CD1c-positive myeloid dendritic cell (primary cell): ENCODE measurements around the gene CLDN25.

Experiments used
- DNase-seq: peaks from one replicate; pipeline ENCODE4 v3.0.0-alpha.2; 2016; ENCODE audit errors: extremely low spot score

Gene CLDN25

GRCh38 chr11:113808931-113809330 is 29.3 kb downstream of the CLDN25 start:
- no peak for DNase-seq

DNA sequence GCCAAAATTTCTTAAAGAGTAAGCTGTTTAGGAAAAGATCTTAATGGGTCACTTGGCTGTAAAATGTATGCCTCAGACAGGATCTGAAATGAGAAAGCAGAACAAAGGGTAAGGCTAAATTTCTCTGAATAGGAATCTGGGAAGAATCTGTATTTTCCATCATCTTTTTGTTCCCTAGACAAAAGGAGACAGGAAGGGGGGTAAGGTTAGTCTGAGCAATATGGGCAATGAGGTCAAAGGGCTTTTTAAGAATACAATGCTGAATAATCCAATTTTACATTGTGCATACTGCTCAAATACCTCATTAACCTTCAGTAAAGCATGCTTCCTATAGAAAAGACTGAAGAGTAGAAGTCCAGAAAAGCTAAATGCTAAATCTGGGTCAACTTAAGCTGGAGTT is 34.6 kb downstream of the CLDN25 start:
- DNase-seq = no peak

GRCh38 chr11:113817162-113817561 is 37.6 kb downstream of the CLDN25 start:
- no peak for DNase-seq

- no peak for DNase-seq
These were observed 38.0 kb downstream of the CLDN25 start for GRCh38 chr11:113817626-113818025.

GRCh38 chr11:113818426-113818825 is 38.8 kb downstream of the CLDN25 start:
- no peak for DNase-seq

DNA sequence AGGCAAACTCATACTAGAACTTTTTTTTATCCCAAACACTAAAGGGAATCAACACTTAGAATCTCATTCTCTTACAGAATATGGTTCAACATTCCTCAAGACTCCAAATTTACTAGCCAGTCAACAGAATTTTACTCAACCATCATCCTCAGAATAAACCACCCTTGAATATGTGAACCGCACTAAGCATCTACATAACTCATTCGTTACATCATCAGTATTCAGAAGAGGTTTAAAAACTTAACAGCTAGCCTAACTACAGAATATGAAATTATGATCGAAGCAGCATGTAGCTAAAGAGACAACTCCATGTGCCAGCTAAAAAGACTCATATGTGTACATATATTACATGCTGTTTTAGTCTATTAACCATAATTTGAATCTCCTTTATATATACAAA is 47.9 kb downstream of the CLDN25 start:
- DNase-seq = no peak

DNA sequence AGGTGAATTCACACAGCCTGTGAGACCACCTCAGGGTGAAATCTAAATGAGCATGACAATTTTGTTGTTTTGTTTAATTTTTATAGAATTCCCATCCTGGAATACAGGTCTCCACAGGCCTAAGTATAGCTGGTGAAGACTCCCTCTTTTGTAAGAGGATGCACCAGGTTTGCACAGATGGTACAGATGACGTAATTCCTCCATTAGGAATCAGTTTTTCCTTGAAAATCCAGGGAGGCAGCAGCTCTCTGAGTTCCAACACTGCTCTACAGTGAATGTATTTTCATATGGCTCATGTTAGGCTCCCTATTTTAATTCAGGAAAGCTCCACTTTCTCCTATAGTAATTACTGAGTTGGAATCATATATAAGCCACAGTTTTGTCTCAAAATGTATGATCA is 48.6 kb downstream of the CLDN25 start:
- DNase-seq = no peak

- no peak for DNase-seq
These were observed 50.2 kb downstream of the CLDN25 start for GRCh38 chr11:113829751-113830150.
